Neutrophil (primary cell): ENCODE results near the gene PITX1.
"Not testable (repeated sequence)": the region's sequence is repeated elsewhere in the genome, so short reads cannot be mapped to it uniquely, and the experiment has no call there.

Source experiments
- H3K27ac ChIP-seq: fragments of 200-600 bp; sonication (generic); 2 replicates; pipeline ENCODE4 v1.5.1; 2016; ENCODE audit warnings: mild to moderate bottlenecking, moderate library complexity
- H3K27me3 ChIP-seq: fragments of 200-600 bp; sonication (generic); 2 replicates; pipeline ENCODE4 v1.6.0; 2016; ENCODE audit warnings: mild to moderate bottlenecking
- H3K36me3 ChIP-seq: fragments of 200-600 bp; sonication (generic); 2 replicates; pipeline ENCODE4 v1.5.1; 2017
- H3K4me1 ChIP-seq, 2 experiments: fragments of 200-600 bp in 1 of 2; sonication (generic) in 1 of 2; 1 replicate in 1 of 2; 2 replicates in 1 of 2; pipeline versions ENCODE4 v1.5.1 to v1.6.1; 2013 to 2016; ENCODE audit warnings: low read depth in 1 of 2, low read length in 1 of 2, mild to moderate bottlenecking in 1 of 2, moderate library complexity in 1 of 2; ENCODE audit not compliant: control insufficient read depth in 1 of 2, insufficient read depth in 1 of 2
- H3K4me3 ChIP-seq, 2 experiments: fragments of 200-600 bp in 1 of 2; sonication (generic) in 1 of 2; 1 replicate in 1 of 2; 2 replicates in 1 of 2; pipeline ENCODE4 v1.5.1; 2013 to 2016; ENCODE audit warnings: low read depth in 1 of 2, low read length in 1 of 2, mild to moderate bottlenecking in 1 of 2, moderate library complexity in 1 of 2
- H3K9me3 ChIP-seq: fragments of 200-600 bp; sonication (generic); 2 replicates; pipeline ENCODE4 v1.5.1; 2016
- CTCF ChIP-seq: fragments of 200-600 bp; sonication (generic); IDR thresholded peaks from 2 replicates; pipeline ENCODE4 v1.5.1; 2016; ENCODE audit warnings: antibody characterized with exemption

The PITX1 gene

GRCh38 chr5:134993161-134993560, 40.9 kb downstream of the PITX1 start:
- Histone ChIP-seq H3K27me3 (no peaks in the 10 kb centered on the region), H3K9me3 (no peaks in the 10 kb centered on the region), H3K4me1 (no peaks in the 10 kb centered on the region), H3K36me3 (no peaks in the 10 kb centered on the region), H3K4me3 (no peak overlapping the region), H3K27ac (no peak overlapping the region)
- no peak for TF ChIP-seq CTCF

- Histone ChIP-seq H3K27ac (no peak overlapping the region), H3K4me3 (no peak overlapping the region), H3K36me3 (no peaks in the 10 kb centered on the region), H3K4me1 (no peaks in the 10 kb centered on the region), H3K27me3 (no peaks in the 10 kb centered on the region), H3K9me3 (no peaks in the 10 kb centered on the region)
- TF ChIP-seq CTCF, result no peak
Observed at GRCh38 chr5:134992148-134992547, 41.9 kb downstream of the PITX1 start.

- H3K36me3 ChIP-seq, H3K27me3 ChIP-seq, H3K27ac ChIP-seq, H3K4me3 ChIP-seq, H3K4me1 ChIP-seq, H3K9me3 ChIP-seq: not testable (repeated sequence)
Observed at GRCh38 chr5:134990183-134990582, 43.8 kb downstream of the PITX1 start.

- no peak for TF ChIP-seq CTCF
- Histone ChIP-seq H3K27ac (no peak overlapping the region), H3K9me3 (no peaks in the 10 kb centered on the region), H3K4me1 (no peaks in the 10 kb centered on the region), H3K4me3 (no peak overlapping the region), H3K27me3 (no peaks in the 10 kb centered on the region), H3K36me3 (no peaks in the 10 kb centered on the region)
Observed at GRCh38 chr5:134989266-134989830, 44.7 kb downstream of the PITX1 start.

- H3K27me3 ChIP-seq, result no peaks in the 10 kb centered on the region
- no peak overlapping the region for H3K27ac ChIP-seq
- H3K9me3 ChIP-seq, result peaks cover 8% of the 10 kb centered on the region
- H3K4me1 ChIP-seq, result no peaks in the 10 kb centered on the region
- H3K4me3 ChIP-seq, result no peak overlapping the region
- no peak for TF ChIP-seq CTCF
- H3K36me3 ChIP-seq, result no peaks in the 10 kb centered on the region
Observed at GRCh38 chr5:134982230-134982629, 51.8 kb downstream of the PITX1 start.

- Histone ChIP-seq H3K27ac (no peak overlapping the region), H3K27me3 (no peaks in the 10 kb centered on the region), H3K36me3 (no peaks in the 10 kb centered on the region), H3K4me3 (no peak overlapping the region), H3K4me1 (no peaks in the 10 kb centered on the region), H3K9me3 (peaks cover 8% of the 10 kb centered on the region)
- no peak for TF ChIP-seq CTCF
Observed at GRCh38 chr5:134979416-134979815, 54.6 kb downstream of the PITX1 start.
